CD1c-positive myeloid dendritic cell (primary cell): ENCODE data around the gene CIDEA.
"Not testable (repeated sequence)": the region's sequence is repeated elsewhere in the genome, so short reads cannot be mapped to it uniquely, and the experiment has no call there.

ENCODE experiments used
- DNase-seq: peaks from one replicate; pipeline ENCODE4 v3.0.0-alpha.2; 2016; ENCODE audit errors: extremely low spot score

CIDEA gene

DNA sequence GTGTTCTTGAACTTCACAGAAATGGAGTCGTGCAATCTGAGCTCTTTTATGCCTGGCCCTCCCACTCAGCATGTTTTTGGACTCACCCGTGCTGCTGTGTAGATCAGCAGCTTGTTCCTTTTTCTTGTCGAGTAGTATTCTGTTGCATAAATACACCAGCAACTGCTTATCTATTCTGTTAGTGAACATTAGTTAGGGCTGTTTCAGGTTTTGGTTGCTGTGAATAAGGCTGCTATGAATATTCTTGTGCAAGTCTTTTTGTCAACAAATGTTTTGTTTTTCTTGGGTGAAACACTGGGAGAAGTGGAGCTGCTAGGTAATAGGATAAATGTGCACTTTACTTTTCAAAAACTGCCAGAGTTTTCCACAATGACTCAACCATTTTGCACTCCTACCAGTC lies 15.3 kb upstream of the CIDEA start:
- DNase-seq = no peak

DNA sequence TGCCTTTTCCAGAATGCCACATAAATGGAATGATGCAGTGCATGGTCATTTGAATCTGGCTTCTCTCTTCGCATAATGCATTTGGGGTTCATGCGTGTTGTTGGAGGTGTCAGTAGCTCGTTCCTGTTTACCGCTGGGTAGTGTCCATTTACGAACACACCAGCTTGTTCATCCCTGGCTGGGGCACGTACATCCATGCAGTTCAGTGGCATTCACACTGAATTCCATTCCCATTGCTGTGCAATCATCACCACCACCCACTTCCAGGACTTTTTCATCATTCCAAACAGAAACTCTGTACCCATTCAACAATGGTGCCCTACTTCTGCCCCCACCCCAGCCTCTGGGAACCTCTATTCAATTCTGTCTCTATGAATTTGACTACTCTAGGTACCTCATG lies 14.7 kb upstream of the CIDEA start:
- no peak for DNase-seq

DNA sequence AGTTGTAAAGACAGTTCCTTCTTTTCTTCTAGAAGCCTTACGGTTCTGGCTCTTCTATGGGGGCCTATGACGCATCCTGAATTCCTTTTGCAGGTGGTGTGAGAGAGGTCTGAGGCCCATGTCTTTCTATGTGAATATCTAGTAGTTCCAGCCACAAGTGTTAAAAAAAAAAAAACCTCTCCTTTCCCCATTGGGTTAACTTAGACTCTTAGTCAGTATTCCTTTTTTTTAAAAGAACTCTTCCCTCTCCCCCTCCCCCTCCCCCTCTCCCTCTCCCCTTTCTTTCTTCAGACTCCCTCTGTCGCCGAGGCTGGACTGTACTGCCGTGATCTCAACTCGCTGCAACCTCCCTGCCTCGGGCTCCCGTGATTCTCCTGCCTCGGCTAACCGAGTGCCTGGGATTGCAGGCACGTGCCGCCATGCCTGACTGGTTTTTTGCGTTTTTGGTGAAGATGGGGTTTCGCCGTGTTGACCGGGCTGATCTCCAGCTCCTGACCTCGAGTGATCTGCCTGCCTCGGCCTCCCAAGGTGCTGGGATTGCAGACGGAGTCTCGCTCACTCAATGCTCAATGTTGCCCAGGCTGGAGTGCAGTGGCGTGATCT lies 11.4 kb upstream of the CIDEA start:
- DNase-seq = no peak

DNA sequence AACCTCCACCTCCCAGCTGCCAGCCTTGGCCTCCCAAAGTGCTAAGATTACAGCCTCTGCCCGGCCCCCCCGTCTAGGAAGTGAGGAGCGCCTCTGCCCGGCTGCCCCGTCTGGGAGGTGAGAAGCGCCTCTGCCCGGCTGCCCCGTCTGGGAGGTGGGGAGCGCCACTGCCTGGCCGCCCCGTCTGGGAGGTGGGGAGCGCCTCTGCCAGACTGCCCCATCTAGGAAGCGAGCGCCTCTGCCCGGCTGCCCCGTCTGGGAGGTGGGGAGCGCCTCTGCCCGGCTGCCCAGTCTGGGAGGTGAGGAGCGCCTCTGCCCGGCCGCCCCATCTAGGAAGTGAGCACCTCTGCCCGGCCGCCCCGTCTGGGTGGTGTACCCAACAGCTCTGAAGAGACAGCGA lies 10.9 kb upstream of the CIDEA start:
- not testable (repeated sequence) for DNase-seq

DNA sequence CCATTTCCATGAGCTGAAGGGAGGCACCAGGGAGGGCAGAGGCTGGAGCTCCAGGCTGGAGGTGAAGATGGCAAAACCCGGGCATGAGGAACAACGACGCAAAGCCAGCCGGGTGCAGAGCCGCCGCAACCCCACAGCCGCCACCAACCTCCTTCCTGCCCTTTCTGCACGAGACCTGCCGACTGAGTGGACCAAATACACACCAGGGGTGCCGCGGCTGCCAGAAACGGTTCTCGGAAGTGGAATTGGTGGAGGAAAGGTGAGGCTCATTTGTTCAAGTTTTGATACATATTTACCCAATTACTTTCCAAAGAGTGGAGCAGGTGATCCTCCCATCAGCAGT lies 8.4 kb upstream of the CIDEA start:
- no peak for DNase-seq

DNA sequence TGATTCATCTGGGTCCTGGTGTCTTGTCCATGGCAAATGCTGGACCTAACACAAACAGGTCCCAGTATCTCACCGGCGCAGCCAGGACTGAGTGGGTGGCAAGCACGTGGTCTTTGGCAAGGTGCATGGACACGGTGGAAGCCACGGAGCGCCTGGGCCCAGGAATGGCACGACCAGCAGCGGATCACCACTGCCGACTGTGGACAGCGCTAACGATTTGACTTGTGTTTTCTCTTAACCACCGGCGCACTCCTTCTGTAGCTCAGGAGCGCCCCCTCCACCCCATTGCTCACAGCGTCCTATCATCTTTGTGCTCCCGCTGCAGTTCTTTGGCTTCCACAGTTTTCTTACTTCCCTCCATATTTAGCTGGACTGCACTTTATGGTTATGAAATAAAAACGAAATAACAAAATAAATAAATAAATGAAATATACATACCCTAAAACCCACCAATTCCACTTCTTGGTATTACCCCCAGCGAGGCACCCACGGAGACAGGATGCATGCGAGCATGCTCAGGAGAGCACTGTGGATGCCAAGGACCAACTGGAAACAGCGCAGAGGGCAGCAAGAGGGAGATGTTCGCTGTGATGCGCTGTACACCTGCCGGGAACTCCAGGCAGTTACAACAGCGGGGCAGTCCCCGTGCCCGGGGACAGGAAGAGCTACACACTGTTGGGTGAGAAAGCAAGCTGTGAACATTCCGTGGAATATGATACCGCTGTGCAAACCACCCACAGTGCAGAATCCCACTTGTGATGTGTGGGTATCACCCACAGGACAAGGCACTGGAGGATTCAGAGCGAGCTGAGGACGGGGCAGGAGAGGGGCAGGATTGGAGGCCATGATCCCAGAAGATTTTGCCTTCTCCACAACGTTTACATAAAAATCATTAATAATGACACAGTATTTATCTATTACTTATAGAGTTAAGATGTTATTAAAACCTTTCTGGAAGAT lies 7.0 kb upstream of the CIDEA start:
- no peak for DNase-seq

DNA sequence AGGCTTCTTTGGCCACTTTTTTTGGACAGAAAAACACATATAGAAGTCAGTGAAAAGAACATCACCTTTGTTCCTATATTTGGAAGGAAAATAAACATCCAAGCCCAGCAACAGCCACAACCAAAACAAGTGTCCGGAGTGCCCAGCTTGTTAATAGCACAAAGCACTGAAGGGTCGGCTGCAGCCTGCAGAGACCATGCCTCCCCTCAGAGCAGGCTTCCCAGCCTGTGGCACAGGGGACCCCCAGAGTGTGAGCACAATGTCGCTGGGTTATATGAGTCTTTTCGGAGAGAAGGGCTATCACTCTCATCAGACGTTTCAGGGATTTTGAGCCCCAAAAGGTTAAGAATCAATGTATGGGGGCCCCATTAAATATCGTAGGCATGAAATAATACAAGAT lies 6.2 kb upstream of the CIDEA start:
- no peak for DNase-seq

DNA sequence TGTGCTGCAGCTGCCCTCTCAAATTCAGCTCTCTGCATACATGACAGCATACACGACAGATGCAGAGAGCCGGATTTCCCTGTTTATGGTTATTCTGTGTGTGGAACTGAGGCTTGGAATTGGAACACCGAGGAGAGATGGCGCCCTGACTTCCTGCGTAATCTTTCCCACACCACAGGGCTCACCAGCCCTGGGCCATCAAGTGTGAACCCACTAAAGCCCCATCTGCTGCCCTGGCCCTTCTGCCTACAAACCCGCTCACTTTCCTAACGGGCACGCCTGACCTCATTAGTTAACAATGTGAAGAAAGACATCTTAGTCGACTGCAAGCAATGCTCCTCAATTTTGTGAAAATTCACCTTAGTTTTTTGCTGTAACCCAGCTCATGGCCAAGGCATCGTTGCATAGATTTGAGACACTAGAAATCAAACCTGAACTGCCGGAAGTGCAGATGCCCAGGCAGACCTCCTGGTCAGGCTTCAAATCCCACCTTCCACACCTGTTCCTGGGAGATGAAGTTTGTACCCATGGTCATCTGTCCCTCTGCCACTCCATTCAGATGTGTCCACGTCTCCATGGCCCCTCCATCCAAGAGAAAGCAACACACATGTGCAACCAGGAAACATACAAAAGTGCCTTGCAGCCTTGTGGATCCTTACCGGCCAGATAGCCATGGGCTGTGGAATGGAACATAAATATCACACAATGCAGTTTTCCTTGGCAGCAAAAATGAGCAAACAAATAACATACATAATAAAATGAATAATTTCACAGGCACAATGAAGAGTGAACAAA lies 5.0 kb upstream of the CIDEA start:
- no peak for DNase-seq

DNA sequence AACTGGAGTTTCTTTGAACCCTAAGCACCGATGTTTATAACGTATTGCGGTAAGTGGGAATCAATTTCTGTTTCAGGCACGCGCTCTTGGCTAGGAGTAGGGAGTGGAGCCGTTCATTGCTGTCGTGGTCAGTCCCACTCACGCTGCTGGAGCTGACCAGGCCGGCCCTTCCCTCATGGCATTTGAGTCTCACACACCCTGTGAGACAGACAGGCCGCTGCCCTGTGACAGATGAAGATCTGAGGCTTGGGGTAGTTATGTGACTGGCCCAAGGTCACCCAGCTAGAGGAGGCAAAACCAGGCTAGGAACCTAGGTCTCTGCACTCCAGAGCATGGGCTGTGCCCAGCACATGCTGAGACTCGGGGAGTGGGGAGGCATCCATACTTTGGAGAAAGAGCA lies 2.9 kb upstream of the CIDEA start:
- DNase-seq = no peak

DNA sequence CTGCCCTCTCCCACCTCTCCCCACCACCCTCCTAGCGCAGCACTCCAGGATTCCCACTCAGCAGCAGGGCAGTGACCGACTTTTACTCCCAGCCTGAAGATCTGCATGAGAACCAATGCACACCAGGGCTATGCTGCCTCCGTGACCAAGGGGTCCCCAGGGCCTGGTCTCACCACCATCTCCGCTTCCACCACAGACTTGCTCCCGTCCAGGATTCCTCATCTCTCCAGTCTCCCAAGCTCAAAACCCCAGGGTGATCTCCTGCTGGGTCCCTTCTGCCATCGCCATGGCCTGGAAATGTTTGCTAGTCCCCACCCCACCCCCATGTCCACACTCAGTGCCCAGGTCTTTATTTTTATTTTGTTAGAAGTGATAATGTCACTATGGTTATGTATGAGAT lies 2.1 kb upstream of the CIDEA start:
- DNase-seq = no peak

DNA sequence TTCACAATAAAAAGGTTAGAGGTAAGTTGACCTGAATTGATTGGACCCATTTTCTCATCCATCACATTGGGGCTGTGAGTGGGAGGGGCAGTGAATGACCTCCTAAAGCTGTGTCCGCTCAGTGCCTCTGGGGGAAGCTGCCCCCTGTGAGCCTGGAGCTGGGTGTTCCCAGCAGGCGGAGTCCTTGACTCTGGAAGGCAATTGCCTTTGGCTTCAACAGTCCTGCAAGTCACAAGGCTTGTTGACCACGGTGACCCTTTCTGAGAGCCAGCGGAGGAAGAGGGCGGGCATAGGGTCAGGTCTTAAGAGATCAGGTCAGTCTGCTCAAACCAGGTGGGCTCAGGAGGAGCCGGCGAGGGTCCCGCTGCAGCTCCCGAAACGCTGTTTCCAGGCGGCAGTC lies 1.1 kb upstream of the CIDEA start:
- DNase-seq = no peak

DNA sequence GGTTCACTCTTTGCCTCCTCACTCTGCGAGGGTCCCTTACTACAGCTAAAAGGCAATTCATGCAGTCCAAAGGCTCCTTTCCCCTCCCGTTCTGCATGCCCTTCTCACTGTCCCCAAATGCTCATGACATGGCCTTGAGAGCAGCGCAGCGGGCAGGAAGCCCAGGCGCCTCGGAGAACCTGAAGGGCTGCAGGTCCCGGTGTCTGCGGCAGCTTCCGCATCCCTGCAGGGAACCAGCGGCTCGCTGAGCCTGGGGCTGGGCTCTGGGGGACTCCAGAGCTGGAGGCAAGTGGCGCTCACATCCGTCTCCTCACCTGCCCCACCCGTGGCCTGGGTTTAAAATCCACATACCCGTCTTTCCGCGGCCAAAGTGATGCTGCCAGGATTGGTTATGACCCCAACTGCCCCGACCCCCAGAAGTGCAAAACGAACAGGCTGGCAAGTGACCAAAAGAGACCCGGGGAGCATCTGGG lies 462 bp upstream of the CIDEA start:
- DNase-seq = no peak

DNA sequence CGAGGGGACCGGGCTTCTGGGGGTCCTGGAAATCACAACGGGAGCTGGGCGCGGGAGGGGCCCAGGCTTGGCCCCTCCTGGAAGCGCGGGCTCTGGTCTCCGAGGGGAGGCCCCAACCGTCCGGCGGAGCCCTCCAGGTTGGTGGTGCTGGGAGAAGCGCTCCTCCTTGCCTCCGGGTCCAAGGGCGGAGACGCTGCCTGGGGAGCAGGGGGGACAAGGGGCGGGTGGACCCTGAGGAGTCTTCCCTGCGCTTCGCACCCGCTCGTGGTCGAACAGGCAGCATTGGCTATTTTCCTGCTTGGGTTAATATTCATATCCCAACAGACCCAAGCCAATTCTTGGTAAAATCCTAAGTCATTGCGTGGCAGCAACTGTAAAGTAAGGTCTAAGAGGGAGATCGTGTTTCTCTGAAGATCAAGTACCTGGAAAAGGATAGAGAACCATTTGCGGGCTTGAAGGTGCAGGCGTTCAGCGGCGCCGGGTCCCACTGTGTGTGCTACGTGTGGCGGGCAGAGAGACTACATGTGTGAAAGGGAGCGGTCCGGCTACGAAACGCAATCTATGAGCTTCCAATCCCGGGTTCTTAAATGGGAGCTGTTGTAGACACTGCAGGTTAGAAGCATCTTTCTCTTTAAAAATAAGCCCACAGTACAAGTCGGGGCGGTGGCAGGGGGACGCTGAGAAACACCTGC lies 805 bp downstream of the CIDEA start:
- DNase-seq = no peak

DNA sequence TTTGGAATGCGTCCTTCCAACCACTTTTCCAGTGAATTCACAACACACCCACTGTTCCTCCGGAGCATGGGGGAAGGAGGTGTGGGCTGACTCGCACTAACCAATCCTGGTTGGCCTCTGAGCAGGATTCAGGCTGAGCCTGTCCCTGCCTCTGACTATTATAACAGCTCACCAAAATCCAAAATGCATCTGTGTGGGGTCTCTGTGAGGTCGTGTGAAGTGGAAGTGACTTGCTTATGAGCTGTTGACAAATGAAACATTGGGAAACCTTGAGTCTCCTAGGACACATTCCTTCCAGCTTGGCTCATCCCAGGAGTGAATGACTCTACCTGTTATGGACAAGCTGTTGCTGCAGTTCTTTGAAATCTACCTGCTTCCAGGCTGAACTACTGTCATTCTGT lies 1.5 kb downstream of the CIDEA start:
- DNase-seq = no peak

DNA sequence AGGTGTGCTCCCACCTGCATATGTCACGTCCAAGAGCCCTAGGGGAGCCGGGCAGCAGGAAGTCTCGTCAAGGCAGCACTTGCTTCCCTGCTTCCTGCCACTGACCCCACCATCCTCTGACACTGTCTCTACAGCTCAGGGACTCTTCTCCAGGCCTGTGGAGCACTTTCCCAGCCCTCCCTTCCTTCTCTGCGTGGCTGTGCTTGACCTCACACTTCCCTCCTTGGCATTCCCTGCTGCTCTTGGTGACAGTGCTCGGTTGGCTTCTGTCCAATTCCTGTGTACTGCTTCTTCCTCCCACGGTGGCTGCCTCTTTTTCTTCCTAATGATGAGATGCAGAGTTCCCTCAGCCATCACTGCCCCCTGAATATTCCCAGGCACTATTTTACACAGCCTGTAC lies 2.8 kb downstream of the CIDEA start:
- peak; percentile 25 for DNase-seq

DNA sequence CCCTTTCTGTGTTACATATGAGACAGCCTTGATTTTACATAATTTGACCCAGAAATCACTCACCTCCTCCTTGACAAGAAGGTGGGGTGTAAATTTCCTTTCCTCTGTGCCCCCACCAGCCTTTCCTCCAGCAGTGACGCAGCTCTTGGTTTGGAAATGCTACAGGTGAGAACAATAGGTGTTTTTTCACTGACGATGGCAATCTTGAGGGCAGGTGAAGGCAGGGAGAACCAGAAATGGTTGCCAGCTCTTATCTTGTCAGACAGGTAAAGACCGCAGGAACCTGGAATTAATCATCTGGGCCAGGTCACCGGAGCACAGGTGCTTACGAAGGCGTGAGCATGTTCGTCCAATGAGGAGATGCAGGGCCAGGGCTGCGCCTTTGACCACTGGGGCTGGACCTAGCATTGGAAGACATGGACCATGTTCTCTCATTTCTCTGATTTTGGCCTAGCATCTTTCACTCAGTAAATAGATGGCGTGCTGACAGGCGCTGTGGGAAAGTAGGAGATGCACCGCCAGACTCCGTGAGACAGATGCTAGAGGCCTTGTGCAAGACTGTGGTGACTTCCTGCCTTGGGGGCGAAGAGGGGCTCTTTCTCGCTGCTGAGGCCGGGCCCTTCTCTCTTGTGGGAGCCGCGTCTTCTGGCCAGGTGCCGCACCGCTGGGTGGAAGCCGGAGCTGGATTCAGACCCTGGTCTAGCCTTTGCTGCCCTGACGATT lies 4.0 kb downstream of the CIDEA start:
- no peak for DNase-seq

DNA sequence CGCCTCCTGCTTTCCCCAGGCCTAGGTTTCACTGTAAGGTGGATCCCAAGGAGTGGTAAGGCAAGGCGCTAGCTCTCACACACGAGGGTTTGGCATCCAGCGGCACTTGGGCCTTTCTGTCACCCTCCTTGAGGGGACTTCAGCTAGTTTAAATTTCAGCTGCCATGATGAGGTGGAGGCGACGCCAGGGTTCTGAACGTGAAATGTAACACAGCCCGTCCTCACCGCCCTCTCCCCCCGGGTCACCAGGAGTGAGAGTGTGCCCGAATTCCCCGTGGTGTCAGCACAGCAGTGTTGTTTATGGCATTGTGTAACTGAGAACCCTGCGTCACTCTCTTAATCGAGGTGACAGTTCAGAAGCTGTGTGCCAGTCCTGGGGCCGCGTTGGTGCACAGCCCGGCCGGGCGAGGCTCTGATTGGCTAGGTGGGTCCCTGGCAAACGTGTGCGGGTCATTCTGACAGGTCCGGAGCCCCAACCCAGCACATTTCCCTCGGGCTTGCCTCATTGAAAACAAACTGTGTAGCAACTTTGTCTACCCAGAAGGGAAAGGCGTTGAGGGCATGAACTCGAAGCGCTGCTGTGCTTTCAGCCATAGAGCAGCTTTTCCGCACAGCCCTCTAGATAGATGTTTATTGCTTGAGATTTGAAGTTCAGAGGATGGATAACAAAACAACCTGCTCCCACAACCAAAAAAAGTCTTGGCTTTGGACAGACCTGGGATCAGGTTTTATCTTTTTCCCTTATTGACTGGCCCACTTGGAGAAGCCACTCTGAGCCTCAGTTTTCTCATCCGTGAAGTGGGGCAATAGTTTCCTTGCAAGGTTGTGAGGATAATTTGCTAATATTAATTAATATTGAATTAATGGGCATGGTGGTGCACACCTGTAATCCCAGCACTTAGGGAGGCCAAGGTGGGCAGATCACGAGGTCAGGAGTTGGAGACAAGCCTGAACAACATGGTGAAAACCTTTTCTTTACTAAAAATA lies 4.9 kb downstream of the CIDEA start:
- DNase-seq = no peak

DNA sequence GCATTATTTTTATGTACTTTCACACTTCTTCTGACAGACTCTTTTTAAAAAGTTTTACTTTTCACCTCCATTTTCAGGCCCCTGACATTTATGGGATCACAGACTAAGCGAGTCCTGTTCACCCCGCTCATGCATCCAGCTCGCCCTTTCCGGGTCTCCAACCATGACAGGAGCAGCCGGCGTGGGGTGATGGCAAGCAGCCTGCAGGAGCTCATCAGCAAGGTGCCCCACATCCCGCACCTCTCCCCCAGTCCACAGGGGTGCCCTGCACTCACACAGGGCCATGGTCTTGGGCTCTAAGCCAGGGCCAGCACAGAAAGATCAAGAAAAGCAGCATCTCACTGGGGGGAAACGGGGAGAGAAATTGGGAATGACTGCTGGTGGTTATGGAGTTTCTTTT lies 8.6 kb downstream of the CIDEA start:
- no peak for DNase-seq

DNA sequence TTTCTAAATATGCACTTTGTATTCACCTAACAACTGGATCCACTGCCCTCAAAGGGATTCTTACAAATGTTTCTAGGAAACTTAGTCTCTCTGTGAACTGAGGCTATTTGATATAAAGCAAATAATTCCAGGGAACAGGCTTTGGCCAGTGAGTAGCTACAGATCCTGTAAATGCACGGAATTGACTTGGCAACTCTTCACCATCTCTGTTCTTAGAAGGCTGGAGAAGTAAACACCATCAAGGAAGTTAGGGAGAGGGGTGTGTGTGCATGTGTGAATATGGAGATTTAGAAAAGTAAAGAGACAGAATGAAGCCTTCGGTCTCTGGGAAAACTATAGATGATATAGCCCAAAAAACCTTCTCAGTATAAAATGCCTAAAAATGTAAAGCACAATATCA lies 10.7 kb downstream of the CIDEA start:
- no peak for DNase-seq
